ENCODE results near the gene CDR2L.
"Not testable (repeated sequence)": the region's sequence is repeated elsewhere in the genome, so short reads cannot be mapped to it uniquely, and the experiment has no call there.

GRCh38 chr17:74969501-74969900 lies 17.9 kb upstream of the CDR2L start:
- not testable (repeated sequence) for TF ChIP-seq POLR2A, CTCF, EP300 (IDR thresholded peaks at IDR 0.05)
